HG03442 (cell line): ENCODE data around the gene TDRKH.
"Not testable (repeated sequence)": the region's sequence is repeated elsewhere in the genome, so short reads cannot be mapped to it uniquely, and the experiment has no call there.

Experiments
- ATAC-seq: cut with Tn5 transposase; IDR thresholded peaks from one replicate; pipeline ENCODE4 v1.9.1; 2021; ENCODE audit warnings: mild to moderate bottlenecking, moderate library complexity; ENCODE audit not compliant: unreplicated experiment

TDRKH gene

GRCh38 chr1:151768351-151769066, 21.8 kb downstream of the TDRKH start:
- not testable (repeated sequence) for ATAC-seq

DNA sequence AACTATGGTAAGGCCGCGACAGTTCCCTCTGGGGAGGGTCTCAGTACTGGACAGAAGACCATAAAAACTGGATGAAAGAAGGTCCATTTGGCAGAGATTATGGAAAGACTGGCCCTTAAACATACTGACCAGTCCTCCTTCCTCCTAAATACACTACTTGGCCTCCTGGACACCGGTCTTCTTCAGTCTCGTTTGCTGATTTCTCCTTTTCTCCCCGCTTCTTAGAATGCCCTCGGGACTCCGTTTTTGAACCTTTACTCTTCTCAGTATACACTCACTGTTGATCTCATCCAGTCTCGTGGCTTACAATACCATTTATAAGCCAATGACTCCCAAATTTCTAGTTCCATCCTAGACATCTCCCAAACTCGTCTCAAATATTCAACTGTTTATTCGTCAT, 26.3 kb downstream of the TDRKH start:
- no peak for ATAC-seq

- ATAC-seq: peak; percentile 91
These were observed 27.1 kb downstream of the TDRKH start, which contains the start of gene MRPL9 for GRCh38 chr1:151762941-151763921. Gene MRPL9, minus strand, starts transcription at chr1:151763496. Its CDS starts 17 bp downstream, at chr1:151763479.

- ATAC-seq: no peak
These were observed 29.5 kb downstream of the TDRKH start for GRCh38 chr1:151760597-151761385.

DNA sequence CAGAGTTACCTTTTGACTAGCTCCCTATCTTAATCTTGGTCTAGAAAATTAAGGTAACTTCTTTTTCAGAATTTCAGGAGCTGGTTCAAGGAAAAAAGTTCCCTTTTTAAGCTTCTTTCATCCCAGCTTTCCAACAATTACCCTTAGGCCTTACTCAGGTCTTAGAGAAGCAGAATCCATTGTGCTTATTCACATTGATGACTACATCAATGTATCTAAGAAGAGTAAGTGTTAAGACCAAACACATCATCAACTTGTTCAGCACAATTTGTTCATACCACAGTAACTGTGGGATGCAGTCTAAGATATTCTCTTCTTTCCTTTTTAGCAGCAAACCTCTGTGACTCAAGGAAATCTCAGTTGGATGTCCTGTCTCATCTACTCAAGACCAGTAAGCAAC, 31.1 kb downstream of the TDRKH start:
- ATAC-seq: no peak

DNA sequence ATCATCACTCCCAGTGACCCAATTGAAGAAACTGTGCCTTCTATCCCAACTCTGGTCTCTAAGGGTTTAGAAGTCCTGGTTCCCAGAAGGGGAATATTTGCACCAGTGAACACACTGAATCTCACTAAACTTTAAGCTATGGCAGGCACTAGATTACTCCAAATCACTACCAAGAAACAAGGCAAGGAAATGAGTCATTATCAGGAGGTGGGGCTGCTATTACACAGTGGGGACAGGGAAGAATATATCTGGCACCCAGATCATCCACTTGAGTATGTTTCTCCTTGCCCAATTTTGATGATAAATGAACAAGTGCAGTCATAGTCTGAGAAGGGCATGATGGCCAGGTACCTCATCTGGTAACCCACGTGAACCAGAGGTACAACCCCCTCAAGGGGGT, 34.0 kb downstream of the TDRKH start:
- ATAC-seq: no peak

DNA sequence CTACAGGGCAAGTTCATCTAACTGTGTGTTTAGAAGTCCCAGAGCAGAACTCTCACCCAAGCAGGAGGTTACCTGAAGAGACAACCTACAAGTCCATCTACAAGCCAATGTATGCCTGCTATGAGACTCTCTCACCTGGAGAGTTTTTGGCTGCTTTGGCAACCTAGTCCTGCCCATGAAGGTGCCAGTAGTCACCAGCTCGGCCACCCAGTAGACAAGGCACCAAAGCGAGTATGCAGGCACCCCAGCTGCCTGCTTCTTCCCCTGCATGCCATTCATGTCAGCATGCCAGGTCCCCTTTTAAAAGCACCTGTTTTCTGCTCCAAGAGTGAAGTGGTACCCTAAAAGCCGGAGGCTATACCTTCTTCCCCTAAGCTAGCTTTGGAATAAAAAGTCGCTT, 48.8 kb downstream of the TDRKH start:
- no peak for ATAC-seq

- ATAC-seq: no peak
These were observed 50.5 kb downstream of the TDRKH start for GRCh38 chr1:151739590-151740355.

DNA sequence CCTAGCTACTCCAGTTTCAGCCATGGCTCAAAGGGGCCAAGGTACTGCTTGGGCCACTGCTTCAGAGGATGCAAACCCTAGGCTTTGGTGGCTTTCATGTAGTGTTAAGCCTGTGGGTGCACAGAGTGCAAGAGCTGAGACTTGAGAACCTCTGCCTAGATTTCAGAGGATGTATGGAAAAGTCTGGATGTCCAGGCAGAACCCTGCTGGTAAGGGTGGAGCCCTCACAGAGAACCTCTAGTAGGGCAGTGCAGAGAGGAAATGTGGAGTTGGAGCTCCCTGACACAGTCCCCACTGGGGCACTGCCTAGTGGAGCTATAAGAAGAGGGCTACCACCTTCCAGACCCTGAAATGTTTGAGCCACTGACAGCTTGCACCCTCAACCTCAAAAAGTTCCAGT, 52.8 kb downstream of the TDRKH start:
- no peak for ATAC-seq

DNA sequence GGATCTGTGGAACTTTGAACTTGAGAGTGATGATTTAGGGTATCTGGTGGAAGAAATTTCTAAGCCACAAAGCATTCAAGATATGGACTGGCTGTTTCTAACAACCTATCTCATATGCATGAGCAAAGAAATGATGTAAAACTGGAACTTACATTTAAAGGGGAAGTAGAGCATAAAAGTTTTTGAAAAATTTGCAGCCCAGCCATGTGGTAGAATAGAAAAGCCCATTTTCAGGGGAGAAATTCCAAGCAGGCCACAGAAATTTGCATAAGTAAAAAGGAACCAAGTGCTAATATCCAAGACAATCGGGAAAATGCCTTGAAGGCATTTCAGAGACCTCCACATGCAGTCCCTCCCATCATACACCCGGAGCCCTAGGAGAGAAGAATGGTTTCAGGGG, 53.3 kb downstream of the TDRKH start:
- no peak for ATAC-seq

- not testable (repeated sequence) for ATAC-seq
These were observed 56.3 kb downstream of the TDRKH start for GRCh38 chr1:151733995-151734394.

DNA sequence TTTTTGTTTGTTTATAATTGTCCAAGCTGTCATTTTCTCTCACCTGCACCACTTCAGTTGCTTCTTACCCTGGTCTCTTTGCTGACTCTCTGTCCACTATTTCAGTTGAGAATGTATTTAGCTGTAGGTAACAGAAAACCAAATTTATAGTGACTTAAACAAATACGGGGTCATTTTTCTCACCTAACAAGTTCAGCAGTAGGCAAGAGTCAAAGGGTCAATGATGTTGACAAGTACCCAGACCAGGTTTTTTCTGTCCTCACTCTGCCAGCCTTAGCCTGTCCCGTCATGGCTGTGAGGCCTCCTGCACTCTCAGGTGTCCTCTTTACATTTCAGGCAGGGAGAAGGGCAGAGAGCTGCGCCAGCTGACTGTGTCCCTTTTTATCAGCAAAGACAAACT, 57.2 kb downstream of the TDRKH start:
- ATAC-seq: no peak

DNA sequence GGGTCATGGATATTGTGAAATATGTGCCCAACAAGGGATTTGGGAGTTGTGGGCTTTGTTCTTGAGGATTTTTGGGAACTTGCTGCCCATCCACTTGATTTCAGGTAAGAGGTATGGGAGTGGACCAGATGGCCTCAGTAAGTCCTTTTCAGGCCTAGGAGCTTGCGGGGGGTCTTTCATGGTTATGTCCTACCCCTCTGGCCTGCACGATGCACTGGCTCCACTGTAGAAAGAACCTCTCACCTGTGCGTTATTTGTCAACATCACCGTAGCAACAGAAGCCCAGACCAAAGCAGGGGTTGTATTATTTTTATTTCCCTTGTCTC, 60.4 kb downstream of the TDRKH start:
- ATAC-seq: no peak

GRCh38 chr1:151729157-151729965, 60.9 kb downstream of the TDRKH start:
- no peak for ATAC-seq

- no peak for ATAC-seq
These were observed 61.9 kb downstream of the TDRKH start for GRCh38 chr1:151728151-151729054.

- ATAC-seq: no peak
These were observed 66.5 kb downstream of the TDRKH start for GRCh38 chr1:151723726-151724370.
